ENCODE data around the gene SPAG16.
A peak's percentile ranks its signal among the peaks of the same experiment; 100 is the strongest.

Gene SPAG16

GRCh38 chr2:214341646-214342045 is 1057.4 kb downstream of the SPAG16 start:
- Histone ChIP-seq H3K4me1 (ENCODE audit: insufficient read depth, insufficient read length) (no peaks in the 10 kb centered on the region), H3K9ac (ENCODE audit: insufficient read length, low read depth) (no peak overlapping the region), H3K36me3 (ENCODE audit: insufficient read depth, insufficient read length, low read length) (no peaks in the 10 kb centered on the region), H3K4me3 (ENCODE audit: insufficient read length, low read depth) (no peak overlapping the region), H3K27me3 (ENCODE audit: insufficient read depth, insufficient read length) (no peaks in the 10 kb centered on the region), H3K9me3 (ENCODE audit: insufficient read depth, low read length) (no peaks in the 10 kb centered on the region)
- TF ChIP-seq SUZ12 (IDR thresholded peaks at IDR 0.05; ENCODE audit: extremely low read depth, insufficient read depth, insufficient read length) (no peak), ZNF274 (IDR thresholded peaks at IDR 0.05; ENCODE audit: low read depth, low read length) (no peak), YY1 (IDR thresholded peaks at IDR 0.05; ENCODE audit: insufficient read depth, insufficient read length) (no peak)
- no peak for DNase-seq (ENCODE audit: low read depth, low spot score)

GRCh38 chr2:214358506-214358905 is 1074.2 kb downstream of the SPAG16 start:
- Histone ChIP-seq H3K4me3 (ENCODE audit: insufficient read length, low read depth) (no peak overlapping the region), H3K4me1 (ENCODE audit: insufficient read depth, insufficient read length) (no peaks in the 10 kb centered on the region), H3K9me3 (ENCODE audit: insufficient read depth, low read length) (peaks cover 13% of the 10 kb centered on the region), H3K27me3 (ENCODE audit: insufficient read depth, insufficient read length) (no peaks in the 10 kb centered on the region), H3K36me3 (ENCODE audit: insufficient read depth, insufficient read length, low read length) (no peaks in the 10 kb centered on the region), H3K9ac (ENCODE audit: insufficient read length, low read depth) (no peak overlapping the region)
- TF ChIP-seq ZNF274 (IDR thresholded peaks at IDR 0.05; ENCODE audit: low read depth, low read length) (no peak), SUZ12 (IDR thresholded peaks at IDR 0.05; ENCODE audit: extremely low read depth, insufficient read depth, insufficient read length) (no peak), YY1 (IDR thresholded peaks at IDR 0.05; ENCODE audit: insufficient read depth, insufficient read length) (no peak)
- peak; percentile 38 for DNase-seq (ENCODE audit: low read depth, low spot score)

GRCh38 chr2:214361116-214361515 is 1076.9 kb downstream of the SPAG16 start:
- Histone ChIP-seq H3K9me3 (ENCODE audit: insufficient read depth, low read length) (peaks cover 13% of the 10 kb centered on the region), H3K36me3 (ENCODE audit: insufficient read depth, insufficient read length, low read length) (no peaks in the 10 kb centered on the region), H3K27me3 (ENCODE audit: insufficient read depth, insufficient read length) (no peaks in the 10 kb centered on the region), H3K4me1 (ENCODE audit: insufficient read depth, insufficient read length) (no peaks in the 10 kb centered on the region), H3K4me3 (ENCODE audit: insufficient read length, low read depth) (no peak overlapping the region), H3K9ac (ENCODE audit: insufficient read length, low read depth) (no peak overlapping the region)
- TF ChIP-seq ZNF274 (IDR thresholded peaks at IDR 0.05; ENCODE audit: low read depth, low read length) (no peak), SUZ12 (IDR thresholded peaks at IDR 0.05; ENCODE audit: extremely low read depth, insufficient read depth, insufficient read length) (no peak), YY1 (IDR thresholded peaks at IDR 0.05; ENCODE audit: insufficient read depth, insufficient read length) (no peak)
- no peak for DNase-seq (ENCODE audit: low read depth, low spot score)

- no peaks in the 10 kb centered on the region for H3K9me3 ChIP-seq (ENCODE audit: insufficient read depth, low read length)
- no peak overlapping the region for H3K4me3 ChIP-seq (ENCODE audit: insufficient read length, low read depth)
- TF ChIP-seq ZNF274 (IDR thresholded peaks at IDR 0.05; ENCODE audit: low read depth, low read length), result no peak
- TF ChIP-seq SUZ12 (IDR thresholded peaks at IDR 0.05; ENCODE audit: extremely low read depth, insufficient read depth, insufficient read length), result no peak
- no peak for TF ChIP-seq YY1 (IDR thresholded peaks at IDR 0.05; ENCODE audit: insufficient read depth, insufficient read length)
- no peak for DNase-seq (ENCODE audit: low read depth, low spot score)
- no peak overlapping the region for H3K9ac ChIP-seq (ENCODE audit: insufficient read length, low read depth)
- no peaks in the 10 kb centered on the region for H3K36me3 ChIP-seq (ENCODE audit: insufficient read depth, insufficient read length, low read length)
- H3K4me1 ChIP-seq (ENCODE audit: insufficient read depth, insufficient read length), result no peaks in the 10 kb centered on the region
- H3K27me3 ChIP-seq (ENCODE audit: insufficient read depth, insufficient read length), result no peaks in the 10 kb centered on the region
Observed at GRCh38 chr2:214365549-214365948, 1081.3 kb downstream of the SPAG16 start.

GRCh38 chr2:214367171-214367570 is 1082.9 kb downstream of the SPAG16 start:
- no peaks in the 10 kb centered on the region for H3K4me1 ChIP-seq (ENCODE audit: insufficient read depth, insufficient read length)
- DNase-seq (ENCODE audit: low read depth, low spot score), result no peak
- H3K27me3 ChIP-seq (ENCODE audit: insufficient read depth, insufficient read length), result no peaks in the 10 kb centered on the region
- H3K4me3 ChIP-seq (ENCODE audit: insufficient read length, low read depth), result no peak overlapping the region
- no peaks in the 10 kb centered on the region for H3K36me3 ChIP-seq (ENCODE audit: insufficient read depth, insufficient read length, low read length)
- no peaks in the 10 kb centered on the region for H3K9me3 ChIP-seq (ENCODE audit: insufficient read depth, low read length)
- no peak for TF ChIP-seq SUZ12 (IDR thresholded peaks at IDR 0.05; ENCODE audit: extremely low read depth, insufficient read depth, insufficient read length)
- no peak for TF ChIP-seq YY1 (IDR thresholded peaks at IDR 0.05; ENCODE audit: insufficient read depth, insufficient read length)
- TF ChIP-seq ZNF274 (IDR thresholded peaks at IDR 0.05; ENCODE audit: low read depth, low read length), result no peak
- H3K9ac ChIP-seq (ENCODE audit: insufficient read length, low read depth), result no peak overlapping the region

- no peak for DNase-seq (ENCODE audit: low read depth, low spot score)
- no peak overlapping the region for H3K9ac ChIP-seq (ENCODE audit: insufficient read length, low read depth)
- H3K9me3 ChIP-seq (ENCODE audit: insufficient read depth, low read length), result no peaks in the 10 kb centered on the region
- no peaks in the 10 kb centered on the region for H3K36me3 ChIP-seq (ENCODE audit: insufficient read depth, insufficient read length, low read length)
- H3K27me3 ChIP-seq (ENCODE audit: insufficient read depth, insufficient read length), result no peaks in the 10 kb centered on the region
- H3K4me1 ChIP-seq (ENCODE audit: insufficient read depth, insufficient read length), result no peaks in the 10 kb centered on the region
- H3K4me3 ChIP-seq (ENCODE audit: insufficient read length, low read depth), result no peak overlapping the region
- TF ChIP-seq ZNF274 (IDR thresholded peaks at IDR 0.05; ENCODE audit: low read depth, low read length), result no peak
- TF ChIP-seq YY1 (IDR thresholded peaks at IDR 0.05; ENCODE audit: insufficient read depth, insufficient read length), result no peak
- TF ChIP-seq SUZ12 (IDR thresholded peaks at IDR 0.05; ENCODE audit: extremely low read depth, insufficient read depth, insufficient read length), result no peak
Observed at GRCh38 chr2:214376618-214377285, 1092.5 kb downstream of the SPAG16 start.

GRCh38 chr2:214377286-214377624 is 1093.0 kb downstream of the SPAG16 start:
- DNase-seq (ENCODE audit: low read depth, low spot score), result no peak
- Histone ChIP-seq H3K4me1 (ENCODE audit: insufficient read depth, insufficient read length) (no peaks in the 10 kb centered on the region), H3K9ac (ENCODE audit: insufficient read length, low read depth) (no peak overlapping the region), H3K27me3 (ENCODE audit: insufficient read depth, insufficient read length) (no peaks in the 10 kb centered on the region), H3K9me3 (ENCODE audit: insufficient read depth, low read length) (no peaks in the 10 kb centered on the region), H3K4me3 (ENCODE audit: insufficient read length, low read depth) (no peak overlapping the region), H3K36me3 (ENCODE audit: insufficient read depth, insufficient read length, low read length) (no peaks in the 10 kb centered on the region)
- TF ChIP-seq ZNF274 (IDR thresholded peaks at IDR 0.05; ENCODE audit: low read depth, low read length) (no peak), YY1 (IDR thresholded peaks at IDR 0.05; ENCODE audit: insufficient read depth, insufficient read length) (no peak), SUZ12 (IDR thresholded peaks at IDR 0.05; ENCODE audit: extremely low read depth, insufficient read depth, insufficient read length) (no peak)

All from NT2/D1 (cell line).